ENCODE results near the gene SCNN1A. TPM values are rescaled to one million over a fixed set of nuclear protein-coding genes. Genes with fewer than 3 reads are reported as not detected.

Gene SCNN1A
- total RNA-seq, 1 donor from 2014 or later = 0.46 TPM

DNA sequence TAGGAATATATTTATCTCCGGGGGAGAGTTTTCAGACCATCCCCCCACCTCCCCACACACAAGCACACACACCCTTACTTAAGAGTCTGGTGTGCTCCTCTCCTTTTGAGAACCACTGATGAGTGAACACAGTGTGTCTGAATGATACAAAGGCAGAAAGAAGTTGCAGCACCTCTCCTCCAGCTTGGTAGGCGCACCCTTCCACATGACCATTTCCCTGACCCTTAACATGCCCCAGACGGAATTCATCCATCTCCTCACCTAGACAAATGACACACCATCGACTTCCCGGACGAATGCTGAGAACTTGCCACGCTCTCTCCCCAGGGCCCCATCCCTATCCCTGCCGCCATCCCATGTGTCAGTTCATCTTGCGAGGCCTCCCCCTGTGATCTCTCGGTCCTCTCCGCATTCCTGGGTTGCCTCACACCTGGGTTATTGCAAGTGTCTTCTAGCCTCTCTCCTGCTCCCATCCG is 37.4 kb downstream of the SCNN1A start:
- DNase-seq (ENCODE audit: low spot score) = no peak
- intact Hi-C loops (cut with DNase I) = loop anchor here (1.0 to 5.0 kb wide), 4 partner anchors 46 to 214 kb away; partner anchors contain the start of genes GAPDH, LTBR and TAPBPL

DNA sequence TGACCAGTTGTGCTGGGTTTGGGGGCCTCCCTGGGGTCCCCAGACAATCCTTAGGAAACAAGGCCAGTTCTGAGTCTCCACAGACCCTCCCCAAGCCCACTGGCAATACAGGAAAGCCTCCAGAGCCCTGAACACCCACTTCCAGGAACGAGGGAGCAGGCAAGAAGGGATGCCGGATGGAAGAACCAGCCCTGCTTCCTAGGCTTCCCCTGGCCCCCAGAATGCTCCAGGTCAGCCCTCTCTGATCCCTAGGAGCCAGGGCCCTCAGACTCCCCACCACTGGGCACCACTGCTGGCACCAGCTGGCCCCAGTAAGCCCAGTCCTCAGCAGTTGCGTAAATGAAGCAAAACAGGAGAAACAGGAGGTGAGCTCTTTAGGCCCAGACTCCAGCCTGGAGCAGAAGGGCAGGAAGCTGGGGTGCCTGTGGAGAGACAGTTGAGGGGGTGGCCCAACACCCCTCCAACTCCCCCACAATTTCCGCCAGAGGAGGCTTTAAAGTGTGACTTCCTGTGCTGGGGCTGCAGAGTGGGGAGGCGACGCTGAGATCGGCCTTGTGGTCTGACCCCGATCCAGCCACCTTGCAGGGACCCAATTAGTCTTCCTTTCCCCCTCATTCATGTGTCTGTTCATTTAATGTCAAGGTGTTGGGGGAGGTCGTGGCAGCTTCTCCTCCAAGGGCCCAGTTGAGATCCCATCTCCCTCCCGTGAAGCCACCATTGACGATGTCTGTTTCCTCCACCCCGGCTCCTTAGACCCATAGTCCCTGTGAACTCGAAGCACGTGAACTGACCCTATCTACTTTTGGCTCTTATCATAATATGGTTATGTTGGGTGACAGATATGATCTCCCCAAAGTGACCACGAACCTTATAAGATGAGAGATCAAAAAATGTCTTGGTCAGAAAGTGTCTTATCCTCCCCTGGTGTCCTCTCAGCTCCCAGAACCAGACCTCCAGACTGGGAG is 38.2 kb downstream of the SCNN1A start:
- intact Hi-C loops (cut with DNase I) = loop anchor here (5.0 kb wide), 3 partner anchors 115 to 215 kb away; partner anchors contain the start of genes GAPDH and TAPBPL
- DNase-seq (ENCODE audit: low spot score) = no peak

DNA sequence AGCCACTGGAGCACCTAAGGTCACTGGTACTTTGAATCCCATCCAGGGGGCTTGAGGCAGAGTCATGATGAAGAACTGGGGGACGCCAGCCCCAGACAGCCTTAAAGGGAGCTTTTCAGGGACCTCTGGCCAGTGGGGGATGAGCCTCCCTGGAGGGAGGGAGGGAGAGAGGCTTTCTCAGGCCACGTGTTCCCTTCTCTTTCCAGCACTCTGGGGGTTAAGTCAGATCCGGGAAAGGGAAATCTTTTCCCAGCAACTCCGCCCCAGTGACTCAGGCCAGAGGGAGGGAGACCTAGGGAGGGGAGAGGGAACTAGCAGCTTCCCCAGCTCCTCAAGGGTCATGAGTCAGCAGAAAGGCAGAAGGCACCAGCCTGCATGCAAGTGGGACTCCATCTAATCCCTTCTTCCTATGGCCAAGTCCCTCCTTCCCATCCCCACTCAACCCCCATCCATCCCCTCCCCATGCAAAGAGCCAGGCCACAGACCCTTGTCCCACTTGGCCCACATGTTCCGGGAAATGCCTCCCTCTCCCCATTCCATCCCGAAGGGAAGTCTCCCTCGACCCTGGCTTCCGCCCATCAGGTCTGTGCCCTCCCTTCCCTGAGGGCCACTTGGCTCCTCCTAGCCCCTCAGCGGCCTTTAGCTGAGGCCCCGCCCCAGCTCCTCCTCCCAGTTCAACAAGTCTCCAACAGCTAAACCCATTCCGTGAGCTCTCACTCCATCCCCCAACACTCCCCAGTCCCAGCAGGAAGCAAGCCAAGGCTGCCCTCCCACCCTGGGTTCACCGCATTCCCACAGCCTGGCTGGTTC is 39.1 kb downstream of the SCNN1A start:
- intact Hi-C loops (cut with DNase I) = loop anchor here (5.0 kb wide), 3 partner anchors 116 to 216 kb away; partner anchors contain the start of genes GAPDH and TAPBPL
- DNase-seq (ENCODE audit: low spot score) = peak; percentile 96

DNA sequence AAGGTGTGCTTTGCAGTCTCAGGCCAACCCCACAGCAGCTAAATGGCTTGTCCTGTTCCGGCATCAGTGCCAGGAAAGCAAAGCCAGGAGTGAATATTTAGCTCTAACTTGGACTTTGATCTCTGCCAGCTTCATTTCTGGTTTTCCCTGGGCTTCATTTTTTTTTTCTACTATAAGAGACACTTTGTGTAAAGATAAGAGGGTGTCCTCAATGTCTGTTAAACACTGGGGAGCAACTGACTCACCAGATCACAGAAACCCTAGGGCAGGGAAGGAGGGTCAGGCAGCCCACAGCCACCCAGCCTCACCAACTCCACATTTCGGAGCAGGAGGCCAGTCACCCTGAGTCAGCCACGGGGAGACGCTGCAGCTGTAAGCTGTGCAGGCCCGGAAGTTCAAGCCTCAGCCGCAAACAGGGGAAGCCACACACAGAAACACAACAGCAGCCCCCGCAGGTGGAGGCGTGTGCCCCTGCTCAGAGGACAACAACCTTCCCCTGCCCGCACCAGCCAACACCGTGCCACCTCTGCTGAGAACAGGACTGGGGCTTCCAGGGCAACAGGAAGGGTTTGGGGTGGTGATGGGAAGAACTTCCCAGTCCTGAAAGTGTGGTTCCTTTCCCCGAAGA is 39.8 kb downstream of the SCNN1A start:
- intact Hi-C loops (cut with DNase I) = loop anchor here (5.0 kb wide), 3 partner anchors 117 to 217 kb away; partner anchors contain the start of genes GAPDH and TAPBPL
- DNase-seq (ENCODE audit: low spot score) = peak; percentile 94

DNA sequence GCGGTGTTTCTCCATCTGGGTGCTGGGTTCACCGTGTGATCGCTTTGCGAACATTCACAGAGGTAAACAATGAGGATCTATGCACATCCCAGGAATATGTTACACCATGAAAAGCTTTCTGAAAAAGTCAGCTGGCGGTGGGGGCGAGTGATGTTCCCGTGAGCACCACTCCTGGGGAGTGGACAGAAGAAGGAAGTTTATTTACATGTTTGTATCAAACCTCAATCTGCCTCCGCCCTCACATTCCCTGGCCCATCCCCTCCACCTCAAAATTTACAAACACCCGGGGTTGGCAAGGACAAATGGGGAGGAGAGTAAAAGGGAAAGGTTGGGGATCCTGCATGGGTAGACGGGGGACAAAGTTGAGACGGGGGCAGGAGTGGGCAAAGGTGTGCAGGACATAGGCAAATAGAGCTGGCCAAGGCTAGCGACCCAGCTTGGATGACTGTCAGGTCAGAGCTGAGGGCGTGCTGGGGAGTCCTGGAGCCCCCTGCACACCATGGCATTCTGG is 40.4 kb downstream of the SCNN1A start:
- intact Hi-C loops (cut with DNase I) = loop anchor here (5.0 kb wide), 3 partner anchors 117 to 217 kb away; partner anchors contain the start of genes GAPDH and TAPBPL
- DNase-seq (ENCODE audit: low spot score) = no peak

DNA sequence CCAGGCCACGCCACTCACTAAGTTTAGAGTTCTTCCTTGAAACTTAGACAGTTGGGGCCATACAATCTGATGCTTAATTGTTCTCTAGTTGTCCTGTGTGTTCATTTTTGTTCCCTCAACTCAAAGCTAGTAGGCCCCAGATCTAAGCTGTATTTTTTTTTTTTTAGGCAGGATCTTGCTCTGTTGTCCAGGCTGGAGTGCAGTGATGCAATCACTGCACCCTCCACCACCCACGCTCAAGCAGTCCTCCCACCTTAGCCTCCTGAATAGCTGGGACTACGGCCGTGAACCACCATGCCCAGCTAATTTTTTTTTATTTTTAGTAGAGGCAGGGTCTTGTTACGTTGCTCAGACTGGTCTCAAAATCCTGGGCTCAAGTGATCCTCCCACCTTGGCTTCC is 41.0 kb downstream of the SCNN1A start:
- DNase-seq (ENCODE audit: low spot score) = no peak
- intact Hi-C loops (cut with DNase I) = no loop called here

DNA sequence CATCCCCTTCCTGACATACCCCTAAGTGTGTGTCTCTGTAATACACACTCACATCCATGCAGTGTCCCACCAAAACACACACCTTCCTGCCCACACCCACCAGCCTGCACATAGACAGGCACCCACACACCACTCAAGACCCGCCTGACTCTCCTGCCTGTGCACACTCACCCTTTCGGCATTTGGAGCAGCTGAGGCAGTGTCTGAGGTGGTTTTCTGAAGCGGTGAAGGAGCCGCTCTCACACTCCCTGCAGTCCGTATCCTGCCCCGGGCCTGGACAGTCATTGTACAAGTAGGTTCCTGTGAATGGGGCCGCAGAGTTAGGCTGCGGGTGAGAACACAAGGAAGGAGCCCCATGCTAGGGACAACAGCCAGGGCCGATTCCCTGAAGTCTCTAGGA is 41.8 kb downstream of the SCNN1A start:
- no peak for DNase-seq (ENCODE audit: low spot score)
- intact Hi-C loops (cut with DNase I) = no loop called here

DNA sequence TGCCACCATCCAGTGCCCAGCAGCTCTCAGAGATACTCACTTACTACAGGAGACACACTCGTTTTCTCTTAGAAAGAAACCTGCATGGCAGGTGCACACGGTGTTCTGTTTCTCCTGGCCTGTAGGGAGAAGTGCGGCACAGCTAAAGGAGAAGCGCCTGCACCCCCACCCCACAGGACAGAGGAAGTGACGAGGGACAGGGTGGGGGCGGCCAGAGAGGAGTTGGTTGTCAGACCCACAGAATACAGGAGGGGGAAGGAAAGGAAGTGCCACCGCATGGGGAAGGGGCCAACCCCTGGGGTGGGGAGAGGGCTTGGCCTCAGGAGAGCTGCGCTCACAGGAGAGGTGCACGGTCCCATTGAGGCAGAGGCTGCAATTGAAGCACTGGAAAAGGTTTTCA is 42.3 kb downstream of the SCNN1A start:
- intact Hi-C loops (cut with DNase I) = no loop called here
- no peak for DNase-seq (ENCODE audit: low spot score)

DNA sequence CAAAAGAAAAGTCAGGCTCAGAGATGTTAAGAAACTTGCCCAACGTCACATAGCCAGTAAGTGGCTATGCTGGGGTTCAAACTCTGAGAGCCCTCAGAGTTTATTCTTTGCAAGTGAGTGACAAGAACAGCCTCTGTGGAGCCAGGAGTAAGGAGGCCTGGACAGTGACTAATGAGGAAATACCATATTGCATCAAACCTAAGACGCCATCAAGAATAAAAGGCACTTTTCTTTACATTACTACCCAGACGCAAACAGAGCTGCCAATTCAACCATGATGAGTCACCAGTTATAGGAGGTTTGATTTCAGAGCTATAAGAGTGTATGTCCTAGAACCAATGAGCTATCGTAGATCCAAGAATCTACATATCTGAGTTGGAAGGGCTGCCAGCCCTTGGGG is 42.9 kb downstream of the SCNN1A start:
- no peak for DNase-seq (ENCODE audit: low spot score)
- intact Hi-C loops (cut with DNase I) = no loop called here

DNA sequence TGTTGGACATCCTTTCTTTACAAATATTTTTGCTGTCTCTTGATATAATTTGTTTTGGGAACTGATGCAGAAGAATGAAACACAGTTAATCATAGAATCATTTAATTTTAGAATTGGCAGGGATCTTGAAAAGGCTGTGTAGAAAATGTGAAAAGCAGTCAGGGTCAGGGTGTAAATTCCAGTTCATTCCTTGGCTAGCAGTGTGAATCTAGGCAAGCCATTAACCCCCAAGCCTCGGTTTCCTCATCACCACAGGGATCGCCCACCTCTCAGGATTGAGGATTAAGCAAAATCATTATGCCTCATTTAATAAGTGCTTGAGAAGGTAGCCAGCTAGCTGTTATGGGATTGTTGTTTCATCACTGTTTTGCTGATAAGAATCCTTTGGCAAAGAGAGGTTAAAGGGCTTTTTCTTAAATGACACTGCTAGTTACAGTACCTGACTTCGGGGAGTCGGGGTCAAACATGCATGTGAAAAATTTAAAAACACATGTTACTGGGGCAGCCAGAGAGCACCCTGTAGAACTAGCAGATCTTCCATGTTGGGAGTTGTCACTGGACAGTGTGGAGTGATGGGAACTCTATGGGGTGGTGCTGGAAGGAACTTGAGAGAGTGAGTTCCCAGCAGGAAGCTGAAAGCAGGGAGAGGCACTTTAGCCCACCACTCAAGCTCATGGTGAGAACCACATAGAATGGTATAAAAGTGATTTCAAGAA is 44.2 kb downstream of the SCNN1A start:
- intact Hi-C loops (cut with DNase I) = no loop called here
- DNase-seq (ENCODE audit: low spot score) = no peak

DNA sequence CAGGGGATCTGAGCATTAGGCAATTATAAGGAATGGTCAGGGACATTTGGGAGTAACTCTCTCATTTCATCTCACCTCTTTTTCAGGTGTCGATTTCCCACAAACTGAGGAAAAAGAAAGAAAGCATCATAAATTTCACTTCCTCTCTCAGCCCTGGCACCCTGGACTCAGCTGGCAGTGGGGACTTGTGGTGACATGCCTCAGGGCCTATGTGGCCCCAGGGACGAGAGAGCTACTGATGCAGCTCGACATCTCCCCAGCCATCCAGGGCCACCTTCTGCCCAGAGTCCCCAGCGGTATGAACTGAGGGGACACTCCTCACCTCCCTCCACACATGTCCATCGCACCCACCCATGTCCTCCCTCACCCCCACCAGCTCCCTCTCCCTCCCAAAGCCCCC is 45.2 kb downstream of the SCNN1A start:
- intact Hi-C loops (cut with DNase I) = no loop called here
- no peak for DNase-seq (ENCODE audit: low spot score)

DNA sequence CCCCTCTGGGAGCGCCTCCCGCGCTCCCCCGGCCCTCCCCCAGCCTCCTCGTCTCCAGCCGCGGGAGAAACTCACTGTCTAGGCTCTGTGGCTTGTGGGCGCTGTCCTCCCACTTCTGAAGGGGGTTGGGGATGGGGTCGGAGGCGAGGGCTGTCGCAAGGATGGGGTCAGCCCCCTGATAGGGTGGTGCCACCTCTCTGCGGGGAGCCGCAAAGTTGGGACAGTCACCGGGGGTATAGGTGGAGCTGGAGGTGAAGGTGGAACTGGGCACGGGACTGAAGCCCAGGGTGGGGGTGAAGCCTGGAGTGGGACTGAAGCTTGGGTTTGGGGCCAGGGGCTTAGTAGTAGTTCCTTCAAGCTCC is 45.7 kb downstream of the SCNN1A start:
- no peak for DNase-seq (ENCODE audit: low spot score)
- intact Hi-C loops (cut with DNase I) = no loop called here

DNA sequence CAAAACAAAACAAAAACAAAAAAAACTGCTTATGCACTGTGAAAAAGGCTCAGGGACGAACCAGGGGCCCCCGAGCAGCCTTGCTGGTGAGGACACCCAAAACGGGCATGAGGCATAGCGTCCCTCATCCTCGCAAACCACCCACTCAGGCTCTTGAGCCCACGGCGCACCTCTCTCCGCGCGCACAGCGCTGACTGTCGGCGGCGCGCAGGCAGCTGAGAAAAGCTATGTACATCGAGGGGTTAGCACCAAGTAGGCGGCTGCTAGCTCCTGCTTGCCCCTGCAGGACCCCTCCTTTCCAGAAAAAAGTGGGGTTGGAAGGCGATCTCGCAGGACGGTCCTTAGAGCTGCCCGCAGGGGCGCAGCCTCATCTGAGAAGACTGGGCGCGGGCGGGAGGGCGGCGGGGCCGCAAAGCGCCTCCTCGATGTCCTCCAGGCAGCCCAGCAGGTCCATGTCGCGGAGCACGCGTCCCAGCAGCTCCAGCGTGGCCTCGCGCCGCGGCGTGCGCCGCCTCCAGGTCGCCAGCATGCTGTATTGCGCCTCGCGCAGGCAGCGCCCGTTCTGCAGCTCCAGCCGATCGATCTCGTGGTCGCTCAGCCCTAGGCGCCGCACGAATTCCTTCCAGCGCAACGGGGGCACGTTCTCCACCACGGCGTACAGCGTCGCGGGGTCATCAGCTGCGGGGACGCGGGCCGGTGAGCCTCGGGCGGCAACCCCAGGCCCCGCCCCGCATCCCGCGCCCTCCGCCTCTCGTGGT is 46.2 kb downstream of the SCNN1A start:
- intact Hi-C loops (cut with DNase I) = no loop called here
- DNase-seq (ENCODE audit: low spot score) = peak; percentile 76

DNA sequence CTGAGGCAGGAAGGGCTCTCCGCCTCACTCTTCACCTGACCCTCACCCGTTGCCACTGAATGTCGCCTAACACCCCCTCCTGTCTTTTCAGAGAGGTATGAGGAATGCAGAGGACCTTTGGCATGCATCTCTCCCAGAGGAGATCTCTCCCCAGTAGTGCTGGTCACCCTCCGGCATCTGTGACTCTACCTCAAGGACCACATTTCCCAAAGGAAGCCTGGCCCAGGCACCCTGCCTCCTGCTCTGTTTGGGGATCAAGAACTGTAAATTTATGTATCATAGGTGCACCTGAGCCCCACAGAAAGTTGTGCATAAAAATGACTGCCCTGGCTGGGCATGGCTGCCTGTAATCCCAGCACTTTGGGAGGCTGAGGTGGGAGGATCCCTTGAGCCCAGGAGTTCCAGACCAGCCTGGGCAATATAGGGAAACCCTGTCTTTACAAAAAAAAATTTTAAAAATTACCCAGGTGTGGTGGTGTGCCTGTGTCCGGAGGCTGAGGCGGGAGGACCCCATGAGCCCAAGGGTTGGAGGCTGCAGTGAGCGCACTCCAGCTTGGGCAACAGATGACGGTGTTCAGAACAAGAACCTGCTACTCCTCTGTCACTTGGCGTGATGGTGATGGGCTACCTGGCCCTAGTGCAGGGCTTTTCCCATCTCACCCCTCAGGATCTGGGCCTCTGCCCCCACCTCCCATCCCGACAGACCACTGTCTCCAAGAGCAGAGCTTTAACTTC is 47.2 kb downstream of the SCNN1A start:
- intact Hi-C loops (cut with DNase I) = no loop called here
- DNase-seq (ENCODE audit: low spot score) = peak; percentile 61

DNA sequence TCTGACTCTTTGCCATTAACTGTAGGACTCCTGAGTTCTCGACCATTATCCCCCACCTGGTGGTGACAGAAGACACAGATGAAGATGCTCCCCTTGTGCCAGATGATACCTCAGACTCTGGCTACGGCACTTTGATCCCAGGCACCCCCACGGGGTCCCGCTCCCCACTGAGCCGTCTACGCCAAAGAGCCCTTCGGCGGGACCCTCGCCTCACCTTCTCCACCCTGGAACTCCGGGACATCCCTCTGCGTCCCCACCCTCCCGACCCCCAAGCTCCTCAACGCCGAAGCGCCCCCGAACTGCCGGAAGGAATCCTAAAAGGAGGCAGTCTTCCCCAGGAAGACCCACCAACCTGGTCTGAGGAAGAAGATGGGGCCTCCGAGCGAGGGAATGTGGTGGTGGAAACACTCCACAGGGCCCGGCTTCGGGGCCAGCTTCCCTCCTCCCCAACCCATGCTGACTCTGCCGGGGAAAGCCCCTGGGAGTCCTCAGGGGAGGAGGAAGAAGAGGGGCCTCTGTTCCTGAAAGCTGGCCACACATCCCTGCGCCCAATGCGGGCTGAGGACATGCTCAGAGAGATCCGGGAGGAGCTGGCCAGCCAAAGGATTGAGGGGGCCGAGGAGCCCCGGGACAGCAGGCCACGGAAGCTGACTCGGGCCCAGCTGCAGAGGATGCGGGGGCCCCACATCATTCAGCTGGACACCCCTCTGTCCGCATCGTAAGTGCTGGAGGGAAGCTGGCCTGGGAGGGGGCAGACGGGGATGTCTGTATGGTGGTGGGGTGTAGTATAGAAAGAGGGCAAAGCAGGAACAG is 47.9 kb downstream of the SCNN1A start:
- intact Hi-C loops (cut with DNase I) = no loop called here
- DNase-seq (ENCODE audit: low spot score) = peak; percentile 73

DNA sequence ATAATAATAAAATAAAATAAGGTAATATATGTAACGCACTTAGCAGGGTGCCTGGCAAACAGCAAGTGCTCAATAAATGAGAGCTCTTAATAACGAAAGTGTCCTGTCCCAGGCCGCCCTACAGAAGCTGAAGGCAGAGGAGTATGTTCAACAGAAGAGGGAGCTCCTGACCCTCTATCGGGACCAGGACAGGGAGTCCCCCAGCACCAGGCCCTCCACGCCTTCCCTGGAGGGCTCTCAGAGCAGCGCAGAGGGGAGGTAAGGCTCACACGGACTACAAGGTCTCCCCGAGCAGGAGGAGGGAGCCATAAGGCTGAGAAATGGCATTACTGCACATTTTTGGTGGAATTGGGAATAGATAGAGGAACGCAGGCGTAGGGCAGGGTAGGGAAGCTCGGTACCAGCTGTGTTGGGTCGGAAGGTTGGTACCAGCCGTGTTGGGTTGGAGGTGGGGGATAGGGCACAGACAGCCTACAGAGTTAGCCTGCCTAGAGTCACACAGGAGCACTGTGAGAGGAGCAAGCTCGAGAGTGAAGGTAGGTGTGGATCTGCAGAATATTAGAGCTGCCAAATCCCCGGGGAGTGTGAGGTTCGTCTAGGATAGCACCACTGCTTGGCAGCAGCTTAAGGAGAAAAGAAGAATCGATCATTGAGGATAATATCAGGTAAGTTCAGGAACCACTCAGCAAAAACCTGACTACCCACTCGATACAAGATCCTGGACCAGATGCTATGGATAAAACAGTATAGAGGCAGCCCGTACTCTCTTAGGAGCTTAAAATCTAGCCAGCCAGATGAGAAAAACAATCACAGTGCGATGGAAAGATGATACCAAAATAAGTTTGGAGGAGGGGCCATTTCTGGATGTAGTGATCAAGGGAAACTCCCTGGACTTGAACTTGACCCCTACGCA is 48.8 kb downstream of the SCNN1A start:
- DNase-seq (ENCODE audit: low spot score) = peak; percentile 76
- intact Hi-C loops (cut with DNase I) = no loop called here

Measured in cardiac septum (tissue), 1 donor.